Right kidney (tissue), 1 donor: ENCODE data around the gene GAB2.

Source experiments
- DNase-seq: peaks from one replicate; pipeline ENCODE4 v3.0.0-alpha.2; 2016

GAB2 gene

GRCh38 chr11:78427615-78428265 lies 10.1 kb upstream of the GAB2 start:
- DNase-seq = no peak

- DNase-seq = no peak
These were observed 9.2 kb upstream of the GAB2 start for GRCh38 chr11:78426845-78427244.

GRCh38 chr11:78425399-78426070 lies 7.9 kb upstream of the GAB2 start:
- DNase-seq = no peak

GRCh38 chr11:78424334-78425270 lies 7.0 kb upstream of the GAB2 start:
- no peak for DNase-seq

- no peak for DNase-seq
These were observed 5.6 kb upstream of the GAB2 start for GRCh38 chr11:78423241-78423640.

GRCh38 chr11:78420796-78421209 lies 3.2 kb upstream of the GAB2 start:
- no peak for DNase-seq

- DNase-seq = peak; percentile 71
These were observed 2.7 kb upstream of the GAB2 start for GRCh38 chr11:78420255-78420764.

GRCh38 chr11:78419327-78419726 lies 1.7 kb upstream of the GAB2 start:
- DNase-seq = peak; percentile 21

GRCh38 chr11:78418584-78419211 lies 1.1 kb upstream of the GAB2 start:
- DNase-seq = peak; percentile 47

GRCh38 chr11:78417888-78418583 lies 416 bp upstream of the GAB2 start:
- peak; percentile 91 for DNase-seq

GRCh38 chr11:78416285-78417174 lies 1.1 kb downstream of the GAB2 start:
- DNase-seq = no peak

- DNase-seq = no peak
These were observed 2.3 kb downstream of the GAB2 start for GRCh38 chr11:78415338-78415737.

- DNase-seq = no peak
These were observed 3.1 kb downstream of the GAB2 start for GRCh38 chr11:78414321-78415051.

GRCh38 chr11:78408619-78409018 lies 9.0 kb downstream of the GAB2 start:
- no peak for DNase-seq

- no peak for DNase-seq
These were observed 10.9 kb downstream of the GAB2 start for GRCh38 chr11:78406568-78407196.

GRCh38 chr11:78405805-78406204 lies 11.8 kb downstream of the GAB2 start:
- no peak for DNase-seq

- no peak for DNase-seq
These were observed 13.8 kb downstream of the GAB2 start for GRCh38 chr11:78403781-78404180.

- no peak for DNase-seq
These were observed 14.8 kb downstream of the GAB2 start for GRCh38 chr11:78402847-78403246.

GRCh38 chr11:78400702-78401101 lies 16.9 kb downstream of the GAB2 start:
- DNase-seq = no peak
